ENCODE data around the gene GGA1.

GGA1 gene

GRCh38 chr22:37632174-37633088 lies 23.8 kb downstream of the GGA1 start:
- DNase-seq = no peak

GRCh38 chr22:37633089-37633624 lies 24.5 kb downstream of the GGA1 start:
- DNase-seq = peak; percentile 47

GRCh38 chr22:37633625-37634416 lies 25.2 kb downstream of the GGA1 start:
- peak; percentile 73 for DNase-seq

- DNase-seq = no peak
Observed at GRCh38 chr22:37634417-37634924, 25.8 kb downstream of the GGA1 start.

GRCh38 chr22:37635157-37635556 lies 26.5 kb downstream of the GGA1 start:
- no peak for DNase-seq

- no peak for DNase-seq
Observed at GRCh38 chr22:37636186-37636948, 27.7 kb downstream of the GGA1 start.

GRCh38 chr22:37636949-37637273 lies 28.3 kb downstream of the GGA1 start:
- no peak for DNase-seq

- DNase-seq = no peak
Observed at GRCh38 chr22:37638391-37639069, 29.9 kb downstream of the GGA1 start.

- peak; percentile 69 for DNase-seq
Observed at GRCh38 chr22:37639070-37639760, 30.6 kb downstream of the GGA1 start, which contains the start of gene SH3BP1. Gene SH3BP1, plus strand, starts transcription at chr22:37639669. Its CDS starts 119 bp downstream, at chr22:37639788.

- DNase-seq = no peak
Observed at GRCh38 chr22:37639771-37640590, 31.3 kb downstream of the GGA1 start.

GRCh38 chr22:37640591-37641560 lies 32.2 kb downstream of the GGA1 start:
- no peak for DNase-seq

- no peak for DNase-seq
Observed at GRCh38 chr22:37641561-37641949, 32.9 kb downstream of the GGA1 start.

GRCh38 chr22:37643225-37643847 lies 34.7 kb downstream of the GGA1 start:
- peak; percentile 93 for DNase-seq

GRCh38 chr22:37647317-37647716 lies 38.7 kb downstream of the GGA1 start:
- DNase-seq = no peak

- DNase-seq = no peak
Observed at GRCh38 chr22:37647928-37648327, 39.3 kb downstream of the GGA1 start.

- DNase-seq = no peak
Observed at GRCh38 chr22:37650463-37651136, 42.0 kb downstream of the GGA1 start.

GRCh38 chr22:37654563-37655251 lies 46.1 kb downstream of the GGA1 start:
- no peak for DNase-seq

GRCh38 chr22:37655252-37655563 lies 46.6 kb downstream of the GGA1 start:
- DNase-seq = no peak

Measured in activated CD4-positive, CD25-positive, alpha-beta regulatory T cell treated with anti-CD3 and anti-CD28 coated beads, Interleukin-2, amount 50 U/mL, for 72 hours (primary cell).